GM21528 (cell line): ENCODE results near the gene UBR3.
"Not testable (repeated sequence)": the region's sequence is repeated elsewhere in the genome, so short reads cannot be mapped to it uniquely, and the experiment has no call there.

ENCODE experiments used
- ATAC-seq: cut with Tn5 transposase; IDR thresholded peaks from one replicate; pipeline ENCODE4 v1.9.1; 2021; ENCODE audit warnings: mild to moderate bottlenecking, moderate library complexity; ENCODE audit not compliant: unreplicated experiment, low FRiP score

Gene UBR3

GRCh38 chr2:169865492-169865891 lies 38.2 kb downstream of the UBR3 start:
- no peak for ATAC-seq

DNA sequence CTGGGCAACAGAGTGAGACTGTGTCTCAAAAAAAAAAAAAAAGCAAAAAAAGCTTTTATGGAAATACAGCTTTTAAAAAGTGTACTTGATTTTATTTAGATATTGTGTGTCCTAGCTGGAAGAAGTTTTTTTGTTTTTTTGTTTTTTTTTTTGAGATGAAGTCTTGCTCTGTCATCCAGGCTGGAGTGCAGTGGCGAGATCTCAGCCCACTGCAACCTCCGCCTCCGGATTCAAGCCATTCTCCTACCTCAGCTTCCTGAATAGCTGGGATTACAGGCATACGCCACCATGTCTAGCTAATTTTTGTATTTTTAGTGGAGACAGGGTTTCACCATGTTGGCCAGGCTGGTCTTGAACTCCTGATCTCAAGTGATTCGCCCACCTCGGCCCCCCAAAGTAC lies 39.0 kb downstream of the UBR3 start:
- ATAC-seq, result not testable (repeated sequence)

DNA sequence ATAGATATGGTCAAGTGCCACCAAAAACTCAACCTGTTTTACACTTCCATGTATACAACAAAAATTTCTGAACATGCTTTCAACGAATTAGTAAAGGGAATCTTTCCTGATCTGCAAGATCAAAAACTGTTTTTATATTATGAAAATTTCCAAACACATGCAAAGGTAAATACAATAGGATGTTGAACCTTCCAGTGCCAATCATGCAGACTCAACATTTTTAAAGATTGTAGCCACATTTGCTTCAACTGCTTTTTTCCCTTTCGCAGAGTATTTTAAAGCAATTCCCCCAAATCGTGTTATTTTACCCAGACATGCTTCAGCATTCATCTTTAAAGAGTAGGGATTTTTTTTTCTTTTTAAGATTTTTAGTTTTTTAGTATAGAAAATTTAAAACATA lies 40.3 kb downstream of the UBR3 start:
- no peak for ATAC-seq

DNA sequence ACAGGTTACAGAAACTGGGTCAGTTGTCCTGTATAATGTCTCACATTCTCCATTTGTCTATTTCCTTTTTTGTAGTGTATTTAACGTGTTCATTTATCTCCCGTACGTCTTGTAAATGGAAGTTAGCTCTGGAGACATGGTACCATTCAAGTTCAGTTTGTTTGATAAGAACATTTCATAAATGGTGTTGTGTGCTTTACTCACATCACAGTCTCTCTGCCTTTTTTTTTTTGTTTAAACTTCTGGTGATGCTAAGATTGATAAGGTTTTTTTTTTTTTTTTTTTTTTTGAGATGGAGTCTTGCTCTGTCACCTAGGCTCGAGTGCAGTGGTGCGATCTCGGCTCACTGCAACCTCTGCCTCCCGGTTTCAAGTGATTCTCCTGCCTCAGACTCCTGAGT lies 41.7 kb downstream of the UBR3 start:
- no peak for ATAC-seq

DNA sequence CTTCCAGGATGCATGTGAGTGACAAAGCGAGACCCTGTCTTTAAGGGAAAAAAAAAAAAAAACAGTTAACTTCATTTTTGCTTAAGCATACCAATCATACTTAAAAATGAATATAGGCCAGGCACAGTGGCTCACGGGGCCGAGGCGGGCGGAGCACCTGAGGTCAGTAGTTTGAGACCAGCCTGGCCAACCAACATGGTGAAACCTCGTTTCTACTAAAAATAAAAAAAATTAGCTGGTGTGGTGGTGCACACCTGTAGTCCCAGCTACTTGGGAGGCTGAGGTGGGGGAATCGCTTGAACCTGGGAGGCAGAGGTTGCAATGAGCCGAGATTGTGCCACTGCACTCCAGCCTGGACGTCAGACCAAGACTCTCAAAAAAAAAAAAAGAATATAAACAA lies 44.1 kb downstream of the UBR3 start:
- ATAC-seq, result not testable (repeated sequence)

DNA sequence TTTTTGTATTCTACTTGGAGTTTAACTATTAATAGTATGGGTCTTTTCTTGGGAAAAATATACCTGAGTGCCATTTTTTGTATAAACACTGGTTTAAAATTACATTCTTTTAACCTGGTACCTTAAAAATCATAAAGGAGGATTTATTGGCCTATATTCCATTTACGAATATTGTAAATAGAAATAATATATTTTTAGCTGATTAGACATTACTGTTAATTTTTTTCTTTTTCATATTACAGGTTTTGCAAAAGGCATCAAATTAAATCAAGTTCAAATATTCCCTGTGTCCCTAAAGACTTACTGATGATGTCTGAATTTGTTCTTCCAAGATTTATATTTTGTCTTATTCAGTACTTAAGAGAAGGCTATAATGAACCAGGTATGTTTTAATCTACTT lies 44.7 kb downstream of the UBR3 start:
- ATAC-seq, result no peak

DNA sequence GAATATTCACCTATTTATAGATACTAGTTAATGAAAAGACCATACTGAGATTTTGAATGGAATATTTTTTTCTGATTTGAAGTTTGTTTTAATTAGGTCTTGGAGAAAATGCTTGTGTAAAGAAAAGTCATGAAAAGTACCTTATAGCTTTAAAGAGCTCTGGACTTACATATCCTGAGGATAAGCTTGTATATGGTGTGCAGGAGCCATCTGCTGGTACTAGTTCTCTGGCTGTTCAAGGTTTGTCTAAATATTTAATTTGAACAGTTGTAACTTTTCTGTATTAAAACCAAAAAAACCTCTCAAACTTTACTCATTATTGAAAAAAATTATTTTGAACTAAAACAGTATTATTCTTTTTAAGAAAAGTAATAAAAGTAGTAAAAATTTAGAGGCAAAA lies 50.1 kb downstream of the UBR3 start:
- no peak for ATAC-seq

GRCh38 chr2:169887120-169887519 lies 59.9 kb downstream of the UBR3 start:
- no peak for ATAC-seq

GRCh38 chr2:169891593-169892298 lies 64.5 kb downstream of the UBR3 start:
- no peak for ATAC-seq

GRCh38 chr2:169892951-169893350 lies 65.7 kb downstream of the UBR3 start:
- no peak for ATAC-seq

DNA sequence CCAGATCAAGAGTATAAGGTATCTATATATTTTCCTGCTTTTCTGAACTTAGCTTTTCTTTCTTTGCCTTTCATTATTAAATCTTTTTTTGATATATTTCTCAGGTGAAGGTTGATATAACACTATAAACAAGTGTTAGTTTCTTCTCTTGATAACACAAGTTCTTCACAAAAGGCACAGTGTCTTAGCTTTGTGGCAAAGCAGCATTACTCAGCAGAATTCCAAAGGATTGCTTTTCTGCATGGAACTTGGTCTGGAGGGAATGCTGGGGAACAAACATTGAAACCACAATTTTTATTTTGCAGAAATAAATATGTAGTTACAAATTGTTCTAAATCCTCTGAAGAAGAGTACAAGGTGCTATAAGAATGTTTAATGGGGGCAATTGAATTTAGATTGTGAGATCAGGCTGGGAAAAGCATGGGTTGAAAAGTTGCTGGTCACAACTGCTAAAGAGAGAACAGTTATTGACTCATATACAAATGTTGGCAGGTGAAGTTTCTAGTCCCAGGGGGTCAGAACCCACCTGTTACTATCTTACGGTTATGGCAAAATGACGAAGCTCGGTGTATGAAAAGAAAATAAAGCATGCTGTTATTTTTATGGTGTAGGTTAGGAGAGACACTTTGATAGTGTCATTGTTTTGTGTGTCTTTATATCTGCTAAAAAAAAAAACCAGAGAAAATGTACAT lies 68.2 kb downstream of the UBR3 start:
- ATAC-seq, result no peak

DNA sequence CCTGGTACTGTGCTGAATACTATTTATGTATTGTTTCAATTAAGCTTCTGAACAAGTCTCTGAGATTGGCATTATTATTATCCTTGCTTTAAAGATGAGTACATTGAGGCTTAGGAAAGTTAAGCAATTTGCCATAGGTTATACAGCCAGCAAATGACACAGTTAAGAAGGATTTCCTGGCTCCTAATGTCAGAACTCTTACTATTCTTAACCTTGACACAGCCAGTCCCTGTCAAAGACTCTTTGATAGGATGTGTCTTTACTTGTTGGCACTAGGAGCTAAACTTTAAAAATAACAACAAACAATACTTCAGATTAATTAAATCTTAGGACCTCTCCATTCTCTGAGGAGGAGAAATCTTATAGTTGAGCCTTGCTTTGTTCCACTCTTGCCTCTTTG lies 70.6 kb downstream of the UBR3 start:
- ATAC-seq, result no peak

GRCh38 chr2:169900103-169900502 lies 72.8 kb downstream of the UBR3 start:
- ATAC-seq, result not testable (repeated sequence)

DNA sequence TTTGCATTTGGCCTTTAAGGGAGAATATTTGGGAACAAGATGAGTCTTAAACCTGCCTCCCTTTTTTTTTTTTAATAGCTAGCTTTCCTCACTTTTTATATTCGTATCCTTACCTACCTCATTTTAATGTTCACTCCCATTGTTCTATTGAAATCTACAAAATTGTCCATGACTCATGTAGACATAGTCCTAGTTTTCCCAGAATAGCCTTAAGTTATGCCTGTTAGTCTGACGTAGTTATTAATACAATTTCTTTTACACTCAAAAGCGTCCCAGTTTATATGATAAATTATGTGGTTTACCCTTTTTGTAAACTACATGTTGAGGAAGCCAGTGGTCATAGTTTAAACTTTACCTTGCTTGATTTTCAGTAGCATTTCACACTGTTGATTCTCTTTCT lies 73.4 kb downstream of the UBR3 start:
- no peak for ATAC-seq

GRCh38 chr2:169906731-169907130 lies 79.5 kb downstream of the UBR3 start:
- ATAC-seq, result no peak

DNA sequence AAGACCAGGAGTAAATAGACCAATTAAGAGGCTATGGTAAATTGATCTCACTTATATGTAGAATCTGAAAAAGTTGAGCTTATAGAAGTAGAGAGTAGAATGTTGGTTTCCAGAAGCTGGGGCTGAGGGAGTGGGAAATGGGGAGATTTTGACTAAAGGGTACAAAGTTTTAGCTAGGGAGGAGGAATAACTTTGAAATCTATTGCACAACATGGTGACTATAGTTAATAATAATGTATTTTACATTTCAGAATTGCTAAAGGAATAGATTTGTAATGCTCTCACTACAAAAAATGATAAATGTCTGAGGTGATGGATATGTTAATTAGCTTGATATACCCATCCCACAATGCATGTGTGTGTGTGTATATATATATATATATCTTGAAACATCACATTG lies 82.1 kb downstream of the UBR3 start:
- ATAC-seq, result no peak

GRCh38 chr2:169910109-169910799 lies 83.0 kb downstream of the UBR3 start:
- no peak for ATAC-seq

DNA sequence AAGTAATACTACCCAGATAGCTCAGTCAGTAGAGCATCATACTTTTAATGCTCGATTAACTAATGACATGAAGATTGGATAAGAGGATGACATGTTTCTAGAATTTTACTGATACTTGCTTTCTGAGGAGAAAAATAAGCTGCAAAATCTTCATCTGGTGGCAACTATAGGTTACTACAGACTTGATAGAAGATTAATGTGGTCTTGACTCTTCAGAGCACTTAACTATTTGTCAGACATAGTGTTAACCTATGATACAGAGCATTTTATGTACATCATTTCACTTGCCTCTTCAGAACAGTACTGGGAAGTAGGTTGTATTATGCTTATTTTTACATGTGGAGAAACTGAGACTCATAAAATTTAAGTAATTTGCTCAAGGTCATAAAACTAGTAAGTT lies 83.9 kb downstream of the UBR3 start:
- ATAC-seq, result no peak

DNA sequence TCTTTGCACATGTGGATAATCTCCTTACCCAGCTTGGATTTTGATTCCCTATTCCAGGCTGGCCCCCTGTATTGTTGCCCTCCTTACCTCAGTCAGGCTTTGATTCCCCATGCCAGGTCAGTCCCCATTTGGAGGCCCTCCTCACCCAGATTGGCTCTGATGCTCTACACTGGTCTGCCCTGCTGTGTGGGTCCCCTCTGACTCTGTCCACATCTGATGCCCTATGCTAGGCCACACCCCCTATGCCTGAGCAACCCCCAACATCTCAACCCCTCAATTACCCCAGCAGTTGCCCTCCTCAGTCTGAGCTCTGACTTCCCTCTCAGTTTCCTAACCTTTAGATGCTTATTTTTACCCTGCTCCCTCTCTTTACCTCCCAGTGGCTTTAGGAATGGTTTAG lies 89.4 kb downstream of the UBR3 start:
- no peak for ATAC-seq

- ATAC-seq, result no peak
Measured at GRCh38 chr2:169923977-169924376, 96.7 kb downstream of the UBR3 start.

DNA sequence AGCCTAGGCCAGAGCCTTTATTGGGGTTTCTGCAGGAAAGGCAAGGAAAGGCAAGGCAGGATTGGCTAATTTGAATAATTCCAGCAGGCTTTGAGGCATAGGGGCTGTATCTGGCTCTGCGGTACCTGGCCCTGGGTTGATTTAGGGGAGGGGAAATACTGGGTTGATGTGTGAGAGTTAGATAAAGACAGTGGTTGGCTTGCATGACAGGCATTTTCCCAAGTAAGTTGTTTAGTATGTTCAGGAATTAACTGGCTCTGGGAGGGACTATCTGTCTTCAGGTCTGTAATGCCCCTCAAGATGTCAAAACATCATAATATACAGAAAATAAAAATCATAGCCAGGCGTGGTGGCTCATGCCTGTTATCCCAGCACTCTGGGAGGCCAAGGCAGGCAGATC lies 98.7 kb downstream of the UBR3 start:
- no peak for ATAC-seq

DNA sequence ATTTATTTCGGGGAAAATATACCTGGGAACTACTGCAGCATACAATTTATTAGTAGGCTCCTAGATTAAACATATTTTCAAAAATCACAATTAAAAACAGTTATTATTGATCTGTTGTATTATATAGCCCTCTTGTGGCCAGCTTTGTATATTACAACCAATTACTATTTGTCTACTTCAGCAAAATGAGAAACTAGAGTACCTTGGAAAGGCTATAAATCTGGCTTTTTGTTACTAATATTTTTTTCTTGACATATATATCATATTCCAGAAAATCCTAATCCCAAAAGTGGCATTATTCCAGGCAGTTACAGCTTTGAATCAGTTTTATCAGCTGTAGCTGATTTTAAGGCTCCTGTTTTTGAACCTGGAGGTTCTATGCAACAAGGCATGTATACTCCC lies 101.2 kb downstream of the UBR3 start:
- no peak for ATAC-seq
